ENCODE data around the gene ERVMER34-1.

Gene ERVMER34-1

GRCh38 chr4:52750819-52751486 lies at the start of gene ERVMER34-1:
ERVMER34-1 (minus strand) TSS chr4:52751425; CDS start chr4:52745520, 5,905 bp downstream.
- Histone ChIP-seq H3K27me3 (ENCODE audit: control insufficient read depth, insufficient read depth, low read length) (peaks cover 2% of the 10 kb centered on the region), H3K27ac (ENCODE audit: low read depth, low read length) (no peak within 1 kb of the TSS), H3K36me3 (ENCODE audit: control insufficient read depth, insufficient read depth, low read length) (no peaks in the 10 kb centered on the region), H3K4me1 (ENCODE audit: control insufficient read depth, insufficient read depth, low read length) (peaks cover 3% of the 10 kb centered on the region), H3K9ac (ENCODE audit: low read length) (no peak within 1 kb of the TSS), H3K4me3 (ENCODE audit: low read length) (peak within 1 kb of the TSS; percentile 61)

GRCh38 chr4:52799813-52800212 lies 48.6 kb upstream of the ERVMER34-1 start:
- Histone ChIP-seq H3K36me3 (ENCODE audit: control insufficient read depth, insufficient read depth, low read length) (no peaks in the 10 kb centered on the region), H3K4me1 (ENCODE audit: control insufficient read depth, insufficient read depth, low read length) (no peaks in the 10 kb centered on the region), H3K27me3 (ENCODE audit: control insufficient read depth, insufficient read depth, low read length) (no peaks in the 10 kb centered on the region), H3K4me3 (ENCODE audit: low read length) (no peak overlapping the region), H3K27ac (ENCODE audit: low read depth, low read length) (no peak overlapping the region), H3K9ac (ENCODE audit: low read length) (no peak overlapping the region)

GRCh38 chr4:52795533-52795932 lies 44.3 kb upstream of the ERVMER34-1 start:
- Histone ChIP-seq H3K36me3 (ENCODE audit: control insufficient read depth, insufficient read depth, low read length) (no peaks in the 10 kb centered on the region), H3K27ac (ENCODE audit: low read depth, low read length) (no peak overlapping the region), H3K4me1 (ENCODE audit: control insufficient read depth, insufficient read depth, low read length) (no peaks in the 10 kb centered on the region), H3K27me3 (ENCODE audit: control insufficient read depth, insufficient read depth, low read length) (no peaks in the 10 kb centered on the region), H3K4me3 (ENCODE audit: low read length) (no peak overlapping the region), H3K9ac (ENCODE audit: low read length) (no peak overlapping the region)

GRCh38 chr4:52791936-52792335 lies 40.7 kb upstream of the ERVMER34-1 start:
- Histone ChIP-seq H3K27me3 (ENCODE audit: control insufficient read depth, insufficient read depth, low read length) (no peaks in the 10 kb centered on the region), H3K9ac (ENCODE audit: low read length) (no peak overlapping the region), H3K27ac (ENCODE audit: low read depth, low read length) (no peak overlapping the region), H3K36me3 (ENCODE audit: control insufficient read depth, insufficient read depth, low read length) (no peaks in the 10 kb centered on the region), H3K4me1 (ENCODE audit: control insufficient read depth, insufficient read depth, low read length) (no peaks in the 10 kb centered on the region), H3K4me3 (ENCODE audit: low read length) (no peak overlapping the region)

GRCh38 chr4:52789774-52790173 lies 38.5 kb upstream of the ERVMER34-1 start:
- Histone ChIP-seq H3K27me3 (ENCODE audit: control insufficient read depth, insufficient read depth, low read length) (no peaks in the 10 kb centered on the region), H3K4me1 (ENCODE audit: control insufficient read depth, insufficient read depth, low read length) (no peaks in the 10 kb centered on the region), H3K36me3 (ENCODE audit: control insufficient read depth, insufficient read depth, low read length) (no peaks in the 10 kb centered on the region), H3K9ac (ENCODE audit: low read length) (no peak overlapping the region), H3K27ac (ENCODE audit: low read depth, low read length) (no peak overlapping the region), H3K4me3 (ENCODE audit: low read length) (no peak overlapping the region)

GRCh38 chr4:52788806-52789205 lies 37.6 kb upstream of the ERVMER34-1 start:
- H3K4me1 ChIP-seq (ENCODE audit: control insufficient read depth, insufficient read depth, low read length) = no peaks in the 10 kb centered on the region
- no peak overlapping the region for H3K27ac ChIP-seq (ENCODE audit: low read depth, low read length)
- no peaks in the 10 kb centered on the region for H3K36me3 ChIP-seq (ENCODE audit: control insufficient read depth, insufficient read depth, low read length)
- H3K9ac ChIP-seq (ENCODE audit: low read length) = no peak overlapping the region
- H3K27me3 ChIP-seq (ENCODE audit: control insufficient read depth, insufficient read depth, low read length) = no peaks in the 10 kb centered on the region
- H3K4me3 ChIP-seq (ENCODE audit: low read length) = no peak overlapping the region

GRCh38 chr4:52783069-52783468 lies 31.8 kb upstream of the ERVMER34-1 start:
- no peak overlapping the region for H3K9ac ChIP-seq (ENCODE audit: low read length)
- no peaks in the 10 kb centered on the region for H3K4me1 ChIP-seq (ENCODE audit: control insufficient read depth, insufficient read depth, low read length)
- no peak overlapping the region for H3K4me3 ChIP-seq (ENCODE audit: low read length)
- no peaks in the 10 kb centered on the region for H3K36me3 ChIP-seq (ENCODE audit: control insufficient read depth, insufficient read depth, low read length)
- H3K27ac ChIP-seq (ENCODE audit: low read depth, low read length) = no peak overlapping the region
- no peaks in the 10 kb centered on the region for H3K27me3 ChIP-seq (ENCODE audit: control insufficient read depth, insufficient read depth, low read length)

GRCh38 chr4:52780617-52781354 lies 29.6 kb upstream of the ERVMER34-1 start:
- H3K27me3 ChIP-seq (ENCODE audit: control insufficient read depth, insufficient read depth, low read length) = no peaks in the 10 kb centered on the region
- H3K36me3 ChIP-seq (ENCODE audit: control insufficient read depth, insufficient read depth, low read length) = no peaks in the 10 kb centered on the region
- H3K9ac ChIP-seq (ENCODE audit: low read length) = no peak overlapping the region
- no peak overlapping the region for H3K4me3 ChIP-seq (ENCODE audit: low read length)
- no peaks in the 10 kb centered on the region for H3K4me1 ChIP-seq (ENCODE audit: control insufficient read depth, insufficient read depth, low read length)
- H3K27ac ChIP-seq (ENCODE audit: low read depth, low read length) = no peak overlapping the region

GRCh38 chr4:52780206-52780605 lies 29.0 kb upstream of the ERVMER34-1 start:
- Histone ChIP-seq H3K36me3 (ENCODE audit: control insufficient read depth, insufficient read depth, low read length) (no peaks in the 10 kb centered on the region), H3K27me3 (ENCODE audit: control insufficient read depth, insufficient read depth, low read length) (no peaks in the 10 kb centered on the region), H3K4me3 (ENCODE audit: low read length) (no peak overlapping the region), H3K4me1 (ENCODE audit: control insufficient read depth, insufficient read depth, low read length) (no peaks in the 10 kb centered on the region), H3K27ac (ENCODE audit: low read depth, low read length) (no peak overlapping the region), H3K9ac (ENCODE audit: low read length) (no peak overlapping the region)

- Histone ChIP-seq H3K36me3 (ENCODE audit: control insufficient read depth, insufficient read depth, low read length) (no peaks in the 10 kb centered on the region), H3K4me1 (ENCODE audit: control insufficient read depth, insufficient read depth, low read length) (peaks cover 3% of the 10 kb centered on the region), H3K27me3 (ENCODE audit: control insufficient read depth, insufficient read depth, low read length) (no peaks in the 10 kb centered on the region)
Observed at GRCh38 chr4:52760256-52760655, 9.0 kb upstream of the ERVMER34-1 start.

GRCh38 chr4:52755426-52755825 lies 4.2 kb upstream of the ERVMER34-1 start:
- Histone ChIP-seq H3K27ac (ENCODE audit: low read depth, low read length) (no peak overlapping the region), H3K27me3 (ENCODE audit: control insufficient read depth, insufficient read depth, low read length) (peaks cover 2% of the 10 kb centered on the region), H3K4me3 (ENCODE audit: low read length) (no peak overlapping the region), H3K9ac (ENCODE audit: low read length) (no peak overlapping the region), H3K4me1 (ENCODE audit: control insufficient read depth, insufficient read depth, low read length) (peaks cover 3% of the 10 kb centered on the region), H3K36me3 (ENCODE audit: control insufficient read depth, insufficient read depth, low read length) (no peaks in the 10 kb centered on the region)

More at GRCh38 chr4:52760256-52760655, 9.0 kb upstream of the ERVMER34-1 start:
- Histone ChIP-seq H3K9ac (ENCODE audit: low read length) (no peak overlapping the region), H3K27ac (ENCODE audit: low read depth, low read length) (no peak overlapping the region), H3K4me3 (ENCODE audit: low read length) (no peak overlapping the region)

- Histone ChIP-seq H3K4me1 (ENCODE audit: control insufficient read depth, insufficient read depth, low read length) (peaks cover 3% of the 10 kb centered on the region), H3K36me3 (ENCODE audit: control insufficient read depth, insufficient read depth, low read length) (no peaks in the 10 kb centered on the region), H3K4me3 (ENCODE audit: low read length) (no peak overlapping the region), H3K27ac (ENCODE audit: low read depth, low read length) (no peak overlapping the region), H3K27me3 (ENCODE audit: control insufficient read depth, insufficient read depth, low read length) (peaks cover 2% of the 10 kb centered on the region), H3K9ac (ENCODE audit: low read length) (no peak overlapping the region)
Observed at GRCh38 chr4:52752936-52753335, 1.7 kb upstream of the ERVMER34-1 start.

- H3K4me3 ChIP-seq (ENCODE audit: low read length) = peak overlapping the region; percentile 61
- no peak overlapping the region for H3K9ac ChIP-seq (ENCODE audit: low read length)
- H3K27ac ChIP-seq (ENCODE audit: low read depth, low read length) = no peak overlapping the region
- H3K27me3 ChIP-seq (ENCODE audit: control insufficient read depth, insufficient read depth, low read length) = peaks cover 2% of the 10 kb centered on the region
- no peaks in the 10 kb centered on the region for H3K36me3 ChIP-seq (ENCODE audit: control insufficient read depth, insufficient read depth, low read length)
- peaks cover 3% of the 10 kb centered on the region for H3K4me1 ChIP-seq (ENCODE audit: control insufficient read depth, insufficient read depth, low read length)
Observed at GRCh38 chr4:52751487-52751911, 274 bp upstream of the ERVMER34-1 start.

Data from rectal smooth muscle tissue (tissue), 1 donor.